Neutrophil (primary cell): Measurements from ENCODE around the gene ERI2.

ENCODE experiments used
- H3K27ac ChIP-seq: fragments of 200-600 bp; sonication (generic); 2 replicates; pipeline ENCODE4 v1.5.1; 2016; ENCODE audit warnings: mild to moderate bottlenecking, moderate library complexity
- H3K27me3 ChIP-seq: fragments of 200-600 bp; sonication (generic); 2 replicates; pipeline ENCODE4 v1.6.0; 2016; ENCODE audit warnings: mild to moderate bottlenecking
- H3K36me3 ChIP-seq: fragments of 200-600 bp; sonication (generic); 2 replicates; pipeline ENCODE4 v1.5.1; 2017
- H3K4me1 ChIP-seq, 2 experiments: fragments of 200-600 bp in 1 of 2; sonication (generic) in 1 of 2; 1 replicate in 1 of 2; 2 replicates in 1 of 2; pipeline versions ENCODE4 v1.5.1 to v1.6.1; 2013 to 2016; ENCODE audit warnings: low read depth in 1 of 2, low read length in 1 of 2, mild to moderate bottlenecking in 1 of 2, moderate library complexity in 1 of 2; ENCODE audit not compliant: control insufficient read depth in 1 of 2, insufficient read depth in 1 of 2
- H3K4me3 ChIP-seq, 2 experiments: fragments of 200-600 bp in 1 of 2; sonication (generic) in 1 of 2; 1 replicate in 1 of 2; 2 replicates in 1 of 2; pipeline ENCODE4 v1.5.1; 2013 to 2016; ENCODE audit warnings: low read depth in 1 of 2, low read length in 1 of 2, mild to moderate bottlenecking in 1 of 2, moderate library complexity in 1 of 2
- H3K9me3 ChIP-seq: fragments of 200-600 bp; sonication (generic); 2 replicates; pipeline ENCODE4 v1.5.1; 2016
- TF ChIP-seq, protein P1 (sequence below): fragments of 200-600 bp; sonication (generic); IDR thresholded peaks from 2 replicates; pipeline ENCODE4 v1.5.1; 2016; ENCODE audit warnings: antibody characterized with exemption

Gene ERI2

DNA sequence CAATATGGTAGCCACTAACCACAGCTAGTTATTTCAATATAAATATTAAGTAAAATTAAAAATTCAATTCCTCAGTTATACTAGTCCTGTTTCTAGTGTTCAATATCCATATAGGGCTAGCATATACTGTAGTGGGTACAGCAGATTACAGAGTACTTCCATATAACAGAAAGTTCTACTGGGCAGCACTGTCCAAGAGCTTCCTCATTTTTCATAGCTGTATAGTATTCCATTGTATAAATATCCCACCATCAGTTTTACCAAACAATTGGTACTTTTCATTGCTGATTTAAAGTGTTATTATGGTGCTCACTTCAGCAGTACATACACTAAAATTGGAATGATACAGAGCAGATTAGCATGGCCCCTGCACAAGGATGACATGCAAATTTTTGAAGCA, 22.1 kb downstream of the ERI2 start:
- TF ChIP-seq, protein P1, sequence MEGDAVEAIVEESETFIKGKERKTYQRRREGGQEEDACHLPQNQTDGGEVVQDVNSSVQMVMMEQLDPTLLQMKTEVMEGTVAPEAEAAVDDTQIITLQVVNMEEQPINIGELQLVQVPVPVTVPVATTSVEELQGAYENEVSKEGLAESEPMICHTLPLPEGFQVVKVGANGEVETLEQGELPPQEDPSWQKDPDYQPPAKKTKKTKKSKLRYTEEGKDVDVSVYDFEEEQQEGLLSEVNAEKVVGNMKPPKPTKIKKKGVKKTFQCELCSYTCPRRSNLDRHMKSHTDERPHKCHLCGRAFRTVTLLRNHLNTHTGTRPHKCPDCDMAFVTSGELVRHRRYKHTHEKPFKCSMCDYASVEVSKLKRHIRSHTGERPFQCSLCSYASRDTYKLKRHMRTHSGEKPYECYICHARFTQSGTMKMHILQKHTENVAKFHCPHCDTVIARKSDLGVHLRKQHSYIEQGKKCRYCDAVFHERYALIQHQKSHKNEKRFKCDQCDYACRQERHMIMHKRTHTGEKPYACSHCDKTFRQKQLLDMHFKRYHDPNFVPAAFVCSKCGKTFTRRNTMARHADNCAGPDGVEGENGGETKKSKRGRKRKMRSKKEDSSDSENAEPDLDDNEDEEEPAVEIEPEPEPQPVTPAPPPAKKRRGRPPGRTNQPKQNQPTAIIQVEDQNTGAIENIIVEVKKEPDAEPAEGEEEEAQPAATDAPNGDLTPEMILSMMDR, result no peak
- Histone ChIP-seq H3K36me3 (no peaks in the 10 kb centered on the region), H3K4me1 (peaks cover 5 to 8% of the 10 kb centered on the region in 2 experiments), H3K4me3 (no peak overlapping the region), H3K27ac (no peak overlapping the region), H3K27me3 (no peaks in the 10 kb centered on the region), H3K9me3 (no peaks in the 10 kb centered on the region)

DNA sequence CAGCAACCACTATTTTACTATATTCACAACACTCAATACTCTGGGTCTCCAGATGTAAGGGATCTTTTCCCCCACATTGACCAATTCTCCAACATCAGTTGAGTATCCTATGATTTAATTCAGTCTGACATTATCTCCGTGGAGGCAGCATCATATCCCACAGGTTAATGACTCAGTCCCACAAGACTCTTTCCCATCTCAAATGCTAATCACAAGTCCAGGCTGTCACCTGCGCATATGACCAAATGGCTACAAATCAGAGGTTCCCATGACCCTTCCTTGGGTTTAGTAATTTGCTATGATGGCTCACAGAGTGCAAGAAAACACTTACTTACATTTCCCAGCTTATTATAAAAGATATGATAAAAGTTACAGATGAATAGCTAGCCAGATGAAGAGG, 23.8 kb downstream of the ERI2 start:
- no peaks in the 10 kb centered on the region for H3K27me3 ChIP-seq
- H3K4me3 ChIP-seq, result no peak overlapping the region
- H3K27ac ChIP-seq, result no peak overlapping the region
- H3K4me1 ChIP-seq, result peaks cover 5 to 8% of the 10 kb centered on the region in 2 experiments
- H3K9me3 ChIP-seq, result no peaks in the 10 kb centered on the region
- TF ChIP-seq, protein P1, result no peak
- no peaks in the 10 kb centered on the region for H3K36me3 ChIP-seq

DNA sequence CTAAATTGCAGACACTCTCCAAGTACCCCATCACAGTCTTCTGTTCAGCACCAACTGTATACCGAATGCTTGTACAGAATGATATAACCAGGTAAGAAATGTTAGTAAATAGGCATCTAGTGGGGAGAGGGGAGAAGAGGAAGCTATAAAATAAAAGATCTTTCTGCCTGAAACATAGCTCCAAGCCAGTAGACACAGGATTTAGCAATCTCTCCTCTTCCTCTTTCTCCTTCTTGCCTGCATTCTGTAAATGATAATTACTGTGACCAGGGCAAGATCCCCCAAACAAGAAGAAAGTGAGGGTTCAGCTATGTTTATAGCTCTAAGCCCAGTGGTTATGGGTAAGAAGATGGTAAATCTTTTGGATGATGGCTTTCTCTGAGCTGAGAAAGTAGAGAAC, 24.6 kb downstream of the ERI2 start:
- H3K4me3 ChIP-seq, result no peak overlapping the region
- TF ChIP-seq, protein P1, result no peak
- peak overlapping the region; percentile 43 for H3K27ac ChIP-seq
- H3K4me1 ChIP-seq, result peaks cover 5 to 8% of the 10 kb centered on the region in 2 experiments
- H3K9me3 ChIP-seq, result no peaks in the 10 kb centered on the region
- H3K36me3 ChIP-seq, result no peaks in the 10 kb centered on the region
- no peaks in the 10 kb centered on the region for H3K27me3 ChIP-seq

DNA sequence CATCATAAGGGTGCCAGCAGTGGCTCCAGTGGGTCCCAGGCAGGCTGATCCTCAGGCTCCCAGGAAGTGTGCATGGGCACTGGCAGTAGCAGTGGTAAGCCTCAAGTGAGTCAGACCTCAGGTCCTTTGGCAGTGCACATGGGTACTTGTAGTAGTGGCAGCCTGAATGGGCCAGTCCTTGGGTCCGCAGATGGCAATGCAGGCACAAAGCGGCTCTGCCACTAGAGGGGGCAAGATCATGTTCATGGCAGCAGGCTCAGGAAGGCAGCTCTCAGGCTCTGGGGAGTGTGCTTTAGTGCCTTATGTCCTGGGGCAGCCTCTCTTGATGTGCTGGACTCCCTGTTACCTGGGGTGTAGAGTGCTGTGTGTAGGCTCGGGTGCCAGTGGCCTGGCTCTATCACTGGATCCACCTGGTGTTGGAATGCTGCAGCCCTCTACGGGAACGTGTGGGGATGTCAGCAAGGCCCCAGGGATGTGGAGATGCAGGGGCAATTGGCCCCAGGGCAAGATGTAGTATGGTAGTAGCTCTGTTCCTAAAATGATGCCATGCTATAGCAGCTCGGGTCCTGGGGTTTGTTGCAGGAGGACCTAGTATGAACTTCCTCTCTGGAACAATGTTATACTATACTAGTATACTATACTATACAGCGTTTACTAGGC, 31.4 kb downstream of the ERI2 start:
- Histone ChIP-seq H3K27me3 (no peaks in the 10 kb centered on the region), H3K36me3 (no peaks in the 10 kb centered on the region), H3K4me3 (no peak overlapping the region), H3K4me1 (no peaks in the 10 kb centered on the region), H3K27ac (no peak overlapping the region), H3K9me3 (no peaks in the 10 kb centered on the region)
- TF ChIP-seq, protein P1, result no peak

DNA sequence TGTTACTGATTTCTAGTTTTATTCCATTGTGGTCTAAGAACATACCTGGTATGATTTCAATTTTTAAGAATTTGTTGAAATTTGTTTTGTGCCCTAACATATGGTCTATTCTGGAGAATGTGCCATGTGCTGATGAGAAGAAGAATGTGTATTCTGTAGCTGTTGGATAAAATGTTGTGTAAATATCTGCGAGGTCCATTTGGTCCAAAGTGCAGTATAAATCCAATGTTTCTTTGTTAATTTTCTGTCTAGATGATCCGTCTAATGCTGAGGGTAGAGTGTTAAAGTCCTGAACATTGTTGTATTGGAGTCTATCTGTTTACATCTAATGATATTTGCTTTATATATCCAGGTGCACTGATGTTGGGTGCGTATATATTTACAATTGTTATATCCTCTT, 32.6 kb downstream of the ERI2 start:
- H3K36me3 ChIP-seq, result no peaks in the 10 kb centered on the region
- H3K27me3 ChIP-seq, result no peaks in the 10 kb centered on the region
- H3K9me3 ChIP-seq, result no peaks in the 10 kb centered on the region
- no peak overlapping the region for H3K4me3 ChIP-seq
- TF ChIP-seq, protein P1, result no peak
- no peak overlapping the region for H3K27ac ChIP-seq
- no peaks in the 10 kb centered on the region for H3K4me1 ChIP-seq
